HEK293 (cell line): Measurements from ENCODE around the gene KEAP1.

Experiments used
- CTCF ChIA-PET: fragments of 350-600 bp; formaldehyde crosslinking; extraction: SDS; loops from one replicate; lab custom pipeline; 2021; ENCODE audit warnings: antibody characterized with exemption; lab: Yijun Ruan, JAX
- POLR2A ChIA-PET: fragments of 300-600 bp; formaldehyde crosslinking; extraction: SDS; loops from one replicate; lab custom pipeline; 2020; ENCODE audit warnings: antibody characterized with exemption, inconsistent platforms; lab: Yijun Ruan, JAX
- H3K27ac ChIP-seq: fragments of 200-500 bp; sonication (Bioruptor generic); 2 replicates; pipeline ENCODE4 v1.5.1; 2014; ENCODE audit warnings: low read depth, low read length, control low read depth, inconsistent platforms; ENCODE audit errors: extremely low read depth
- H3K36me3 ChIP-seq, 2 experiments: fragments of 200-500 bp in 1 of 2; sonication (Bioruptor generic) in 1 of 2; 1 replicate in 1 of 2; 2 replicates in 1 of 2; pipeline ENCODE4 v1.5.1; 2014 to 2017; ENCODE audit warnings: inconsistent platforms in 2 of 2, low read length in 2 of 2; ENCODE audit not compliant: control insufficient read depth in 2 of 2, insufficient read depth in 1 of 2
- H3K4me1 ChIP-seq: fragments of 200-500 bp; sonication (Bioruptor generic); 2 replicates; pipeline ENCODE4 v1.5.1; 2014; ENCODE audit warnings: mild to moderate bottlenecking, low read length, inconsistent platforms; ENCODE audit not compliant: control insufficient read depth, insufficient read depth
- H3K4me3 ChIP-seq: 2 replicates; pipeline ENCODE4 v1.5.1; 2011; ENCODE audit warnings: low read depth, mild to moderate bottlenecking, control low read depth, low read length, moderate library complexity
- H3K9me3 ChIP-seq: fragments of 200-500 bp; sonication (Bioruptor generic); 2 replicates; pipeline ENCODE4 v1.5.1; 2014; ENCODE audit warnings: low read depth, low read length, inconsistent platforms; ENCODE audit not compliant: control insufficient read depth, insufficient read depth
- BCL11A ChIP-seq: fragments of 450-650 bp; formaldehyde crosslinking; IDR thresholded peaks from 2 replicates; pipeline ENCODE4 v1.5.1; 2016; ENCODE audit warnings: low read depth, missing biosample characterization, missing genetic modification characterization
- BCL11B ChIP-seq: fragments of 450-650 bp; formaldehyde crosslinking; IDR thresholded peaks from 2 replicates; pipeline ENCODE4 v1.5.1; 2016; ENCODE audit warnings: low read depth, missing biosample characterization, missing genetic modification characterization
- EGR2 ChIP-seq: fragments of 450-650 bp; formaldehyde crosslinking; IDR thresholded peaks from 2 replicates; pipeline ENCODE4 v1.5.1; 2016; ENCODE audit warnings: low read depth, missing biosample characterization, missing genetic modification characterization
- ELK4 ChIP-seq: IDR thresholded peaks from 2 replicates; pipeline ENCODE4 v1.6.1; 2011; ENCODE audit warnings: mild to moderate bottlenecking, low read depth, low read length, borderline replicate concordance
- GLIS2 ChIP-seq: fragments of 450-650 bp; formaldehyde crosslinking; IDR thresholded peaks from 2 replicates; pipeline ENCODE4 v1.5.1; 2016; ENCODE audit warnings: missing biosample characterization, missing genetic modification characterization
- IKZF3 ChIP-seq: fragments of 450-650 bp; IDR thresholded peaks from 2 replicates; pipeline ENCODE4 v1.5.0; 2018; ENCODE audit warnings: missing biosample characterization, mild to moderate bottlenecking, missing genetic modification characterization, moderate library complexity
- PATZ1 ChIP-seq: fragments of 450-650 bp; formaldehyde crosslinking; IDR thresholded peaks from 2 replicates; pipeline ENCODE4 v1.5.1; 2016; ENCODE audit warnings: missing biosample characterization, missing genetic modification characterization
- SCRT2 ChIP-seq: fragments of 450-650 bp; formaldehyde crosslinking; IDR thresholded peaks from 2 replicates; pipeline ENCODE4 v1.5.1; 2016; ENCODE audit warnings: missing biosample characterization, missing genetic modification characterization
- ZBTB10 ChIP-seq: fragments of 450-650 bp; formaldehyde crosslinking; IDR thresholded peaks from 2 replicates; pipeline ENCODE4 v1.5.1; 2016; ENCODE audit warnings: missing biosample characterization, missing genetic modification characterization
- ZEB2 ChIP-seq: fragments of 450-650 bp; formaldehyde crosslinking; IDR thresholded peaks from 2 replicates; pipeline ENCODE4 v1.5.1; 2016; ENCODE audit warnings: missing biosample characterization, missing genetic modification characterization
- ZFHX2 ChIP-seq: fragments of 450-650 bp; formaldehyde crosslinking; conservative IDR thresholded peaks from 2 replicates; pipeline ENCODE4 v1.5.1; 2016; ENCODE audit warnings: missing biosample characterization, missing genetic modification characterization
- ZFP37 ChIP-seq: fragments of 450-650 bp; formaldehyde crosslinking; IDR thresholded peaks from 2 replicates; pipeline ENCODE4 v1.5.1; 2016; ENCODE audit warnings: missing biosample characterization, missing genetic modification characterization
- ZNF114 ChIP-seq: fragments of 450-650 bp; formaldehyde crosslinking; IDR thresholded peaks from 2 replicates; pipeline ENCODE4 v1.5.0; 2017; ENCODE audit warnings: missing biosample characterization, missing genetic modification characterization
- ZNF202 ChIP-seq: fragments of 450-650 bp; formaldehyde crosslinking; IDR thresholded peaks from 2 replicates; pipeline ENCODE4 v1.5.1; 2016; ENCODE audit warnings: missing biosample characterization, missing genetic modification characterization, borderline replicate concordance
- ZNF248 ChIP-seq: fragments of 450-650 bp; formaldehyde crosslinking; IDR thresholded peaks from 2 replicates; pipeline ENCODE4 v1.5.1; 2017; ENCODE audit warnings: missing biosample characterization, missing genetic modification characterization
- ZNF280C ChIP-seq: fragments of 450-650 bp; formaldehyde crosslinking; IDR thresholded peaks from 2 replicates; pipeline ENCODE4 v1.5.1; 2016; ENCODE audit warnings: missing biosample characterization, missing genetic modification characterization
- ZNF398 ChIP-seq: fragments of 450-650 bp; formaldehyde crosslinking; IDR thresholded peaks from 2 replicates; pipeline ENCODE4 v1.5.1; 2017; ENCODE audit warnings: missing biosample characterization, missing genetic modification characterization
- ZNF624 ChIP-seq: fragments of 450-650 bp; formaldehyde crosslinking; IDR thresholded peaks from 2 replicates; pipeline ENCODE4 v1.5.1; 2017; ENCODE audit warnings: missing biosample characterization, missing genetic modification characterization
- ZNF776 ChIP-seq: fragments of 450-650 bp; formaldehyde crosslinking; IDR thresholded peaks from 2 replicates; pipeline ENCODE4 v1.5.0; 2017; ENCODE audit warnings: missing biosample characterization, missing genetic modification characterization, borderline replicate concordance
- ZSCAN30 ChIP-seq: fragments of 450-650 bp; IDR thresholded peaks from 2 replicates; pipeline ENCODE4 v1.5.1; 2018; ENCODE audit warnings: missing biosample characterization, mild to moderate bottlenecking, missing genetic modification characterization, moderate library complexity

KEAP1 gene

GRCh38 chr19:10518444-10519361 lies 15.5 kb upstream of the KEAP1 start:
- H3K4me1 ChIP-seq, result peaks cover 3% of the 10 kb centered on the region; the same call in 1 of the 2 replicates
- CTCF ChIA-PET, result interaction anchor here (0.6 to 2.2 kb wide), 4 partner anchors 9 to 345 kb away, joined by 3 to 6 read pairs (median 4); no protein-coding TSS in a partner anchor
- no peak overlapping the region for H3K27ac ChIP-seq
- peaks cover 0 to 8% of the 10 kb centered on the region in 2 experiments; a peak in 1 of 3 replicates for H3K36me3 ChIP-seq
- no peaks in the 10 kb centered on the region for H3K9me3 ChIP-seq
- H3K4me3 ChIP-seq, result no peak overlapping the region
- POLR2A ChIA-PET, result interaction anchor here (0.7 kb wide), 1 partner anchor 57 kb away, joined by 5 read pairs; no protein-coding TSS in a partner anchor
- peak; percentile 32; the same call in 1 of the 2 replicates for TF ChIP-seq GLIS2 (tag by site-specific recombination)
- TF ChIP-seq ZNF202, result no peak
- no peak for TF ChIP-seq ZNF114 (tag by site-specific recombination)
- peak; percentile 36; the same call in 1 of the 2 replicates for TF ChIP-seq ZFHX2 (tag by site-specific recombination)
- TF ChIP-seq BCL11B (tag by site-specific recombination), result peak; percentile 59; the same call in 1 of the 2 replicates
- TF ChIP-seq IKZF3 (tag by site-specific recombination), result peak; percentile 65; the same call in 1 of the 2 replicates
- peak; percentile 43; the same call in 1 of the 2 replicates for TF ChIP-seq EGR2 (tag by site-specific recombination)
- peak; percentile 20; the same call in 1 of the 2 replicates for TF ChIP-seq BCL11A (tag by site-specific recombination)
- TF ChIP-seq, all 188 proteins: peak for 6

GRCh38 chr19:10517760-10518443 lies 14.7 kb upstream of the KEAP1 start:
- ChIA-PET POLR2A (interaction anchor here (0.7 to 0.8 kb wide), 2 partner anchors 44 to 56 kb away, joined by 5 to 7 read pairs; no protein-coding TSS in a partner anchor), CTCF (interaction anchor here (0.6 to 2.2 kb wide), 7 partner anchors 8 to 1020 kb away, joined by 3 to 6 read pairs (median 3); no protein-coding TSS in a partner anchor)
- peak overlapping the region; percentile 39; the same call in 1 of the 2 replicates for H3K27ac ChIP-seq
- H3K4me3 ChIP-seq, result peak overlapping the region; percentile 53
- H3K36me3 ChIP-seq, result peaks cover 0 to 8% of the 10 kb centered on the region in 2 experiments; a peak in 1 of 3 replicates
- peaks cover 3% of the 10 kb centered on the region; the same call in 1 of the 2 replicates for H3K4me1 ChIP-seq
- H3K9me3 ChIP-seq, result no peaks in the 10 kb centered on the region
- TF ChIP-seq ZSCAN30 (tag by site-specific recombination) (no peak), ZFP37 (no peak), ZNF280C (tag by site-specific recombination) (no peak), ZNF776 (tag by site-specific recombination) (no peak), ZFHX2 (tag by site-specific recombination) (peak; percentile 54), SCRT2 (tag by site-specific recombination) (0 out of 2 replicates have a peak, but pooled peaks have one; percentile 40), ZNF398 (peak; percentile 94), ZBTB10 (tag by site-specific recombination) (no peak), ZNF624 (no peak), ZEB2 (tag by site-specific recombination) (peak; percentile 79; the same call in 1 of the 2 replicates), ZNF248 (no peak), PATZ1 (tag by site-specific recombination) (peak; percentile 90), ELK4 (no peak)
